NCI-H446 (cell line): ENCODE measurements around the gene UCKL1.
"Not testable (repeated sequence)": the region's sequence is repeated elsewhere in the genome, so short reads cannot be mapped to it uniquely, and the experiment has no call there.

Experiments
- DNase-seq, 2 experiments: peaks; one replicate each; lab custom pipeline; 2025; lab: John Stamatoyannopoulos, UW

The UCKL1 gene

GRCh38 chr20:63972312-63973159 lies 16.3 kb upstream of the UCKL1 start:
- no peak for DNase-seq

GRCh38 chr20:63971960-63972311 lies 15.7 kb upstream of the UCKL1 start:
- not testable (repeated sequence) for DNase-seq

GRCh38 chr20:63970714-63971431 lies 14.7 kb upstream of the UCKL1 start:
- no peak for DNase-seq

- DNase-seq = peak; percentile 28 to 91
These were observed 13.9 kb upstream of the UCKL1 start, which contains the start of gene ZNF512B for GRCh38 chr20:63969838-63970713. Gene ZNF512B (minus strand): TSS chr20:63969930. CDS start chr20:63967950, 1,980 bp downstream.

GRCh38 chr20:63968928-63969760 lies 12.9 kb upstream of the UCKL1 start:
- no peak for DNase-seq

GRCh38 chr20:63968136-63968927 lies 12.1 kb upstream of the UCKL1 start:
- DNase-seq = no peak

GRCh38 chr20:63967330-63968135 lies 11.3 kb upstream of the UCKL1 start:
- no peak for DNase-seq

- DNase-seq = no peak
These were observed 10.7 kb upstream of the UCKL1 start for GRCh38 chr20:63966944-63967322.

GRCh38 chr20:63966172-63966943 lies 10.1 kb upstream of the UCKL1 start:
- DNase-seq = no peak

- DNase-seq = no peak
These were observed 8.2 kb upstream of the UCKL1 start for GRCh38 chr20:63964412-63964811.

GRCh38 chr20:63963784-63964301 lies 7.6 kb upstream of the UCKL1 start:
- no peak for DNase-seq

GRCh38 chr20:63963348-63963741 lies 7.1 kb upstream of the UCKL1 start:
- no peak for DNase-seq

- DNase-seq = no peak
These were observed 6.5 kb upstream of the UCKL1 start for GRCh38 chr20:63962426-63963347.

- no peak for DNase-seq
These were observed 5.6 kb upstream of the UCKL1 start for GRCh38 chr20:63961664-63962425.

- not testable (repeated sequence) for DNase-seq
These were observed 4.7 kb upstream of the UCKL1 start for GRCh38 chr20:63960654-63961621.

- no peak for DNase-seq
These were observed 3.5 kb upstream of the UCKL1 start for GRCh38 chr20:63959699-63960075.
